HG03060 (cell line): Measurements from ENCODE around the gene DOCK7.
A peak's percentile ranks its signal among the peaks of the same experiment; 100 is the strongest.

Experiments
- ATAC-seq: cut with Tn5 transposase; IDR thresholded peaks from one replicate; pipeline ENCODE4 v1.9.1; 2021; ENCODE audit warnings: low read depth, moderate number of reproducible peaks; ENCODE audit not compliant: unreplicated experiment

DOCK7 gene

DNA sequence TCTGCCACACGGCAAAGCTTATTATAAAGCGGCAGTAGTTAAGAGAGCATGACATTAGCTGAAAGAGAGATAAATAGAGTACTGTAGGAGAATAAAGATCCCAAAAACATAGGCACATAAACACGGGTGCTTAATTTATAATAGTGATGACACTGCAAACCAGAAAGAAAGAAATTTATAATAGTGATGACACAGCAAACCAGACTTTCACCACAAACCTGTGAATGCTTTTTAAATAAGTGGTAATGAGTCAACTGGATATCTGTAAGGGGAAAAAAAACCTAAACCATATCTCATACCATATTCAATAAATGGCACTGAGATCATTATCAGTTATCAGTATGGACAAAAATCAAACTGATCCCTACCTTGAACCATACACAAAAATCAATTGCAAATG is 225.8 kb downstream of the DOCK7 start:
- ATAC-seq, result no peak

DNA sequence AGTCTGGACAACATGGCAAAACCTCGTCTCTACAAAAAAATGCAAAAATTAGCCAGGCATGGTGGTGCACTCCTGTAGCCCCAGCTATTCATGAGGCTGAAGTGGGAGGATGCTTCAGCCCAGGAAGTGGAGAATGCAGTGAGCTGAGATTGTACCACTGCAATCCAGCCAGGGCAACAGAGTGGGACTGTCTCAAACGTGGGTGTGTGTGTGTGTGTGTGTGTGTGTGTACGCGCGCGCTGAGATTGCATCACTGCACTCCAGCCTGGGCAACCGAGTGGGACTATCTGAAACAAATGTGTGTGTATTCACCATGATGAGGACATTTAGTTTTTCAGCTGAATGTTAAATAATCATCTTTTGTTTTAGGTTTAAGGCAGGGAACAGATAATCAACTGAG is 230.2 kb downstream of the DOCK7 start:
- no peak for ATAC-seq

DNA sequence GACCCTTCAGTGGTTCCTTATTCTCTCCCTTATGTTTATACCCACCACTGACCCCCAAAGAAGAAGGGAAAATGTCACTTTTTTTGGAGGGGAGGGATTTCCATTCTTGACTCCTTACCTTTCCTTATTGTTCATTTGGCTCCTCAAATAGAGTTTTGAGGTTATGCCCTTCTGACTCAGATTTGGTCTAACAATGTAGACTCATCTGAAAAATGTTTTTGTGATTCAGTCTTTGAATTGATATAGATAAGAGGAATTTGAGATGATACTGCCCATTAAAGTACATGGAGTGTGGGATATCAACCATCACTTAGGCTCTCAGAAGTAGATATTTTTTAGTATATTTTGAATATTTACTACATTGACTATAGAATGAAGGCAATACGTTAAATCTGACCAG is 235.2 kb downstream of the DOCK7 start:
- ATAC-seq, result no peak

DNA sequence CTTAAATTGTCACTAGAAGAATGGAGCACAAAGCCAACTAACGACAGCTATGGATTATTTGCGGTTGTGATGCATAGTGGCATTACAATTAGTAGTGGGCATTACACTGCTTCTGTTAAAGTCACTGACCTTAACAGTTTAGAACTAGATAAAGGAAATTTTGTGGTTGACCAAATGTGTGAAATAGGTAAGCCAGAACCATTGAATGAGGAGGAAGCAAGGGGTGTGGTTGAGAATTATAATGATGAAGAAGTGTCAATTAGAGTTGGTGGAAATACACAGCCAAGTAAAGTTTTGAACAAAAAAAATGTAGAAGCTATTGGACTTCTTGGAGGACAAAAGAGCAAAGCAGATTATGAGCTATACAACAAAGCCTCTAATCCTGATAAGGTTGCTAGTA is 237.9 kb downstream of the DOCK7 start:
- ATAC-seq, result no peak

DNA sequence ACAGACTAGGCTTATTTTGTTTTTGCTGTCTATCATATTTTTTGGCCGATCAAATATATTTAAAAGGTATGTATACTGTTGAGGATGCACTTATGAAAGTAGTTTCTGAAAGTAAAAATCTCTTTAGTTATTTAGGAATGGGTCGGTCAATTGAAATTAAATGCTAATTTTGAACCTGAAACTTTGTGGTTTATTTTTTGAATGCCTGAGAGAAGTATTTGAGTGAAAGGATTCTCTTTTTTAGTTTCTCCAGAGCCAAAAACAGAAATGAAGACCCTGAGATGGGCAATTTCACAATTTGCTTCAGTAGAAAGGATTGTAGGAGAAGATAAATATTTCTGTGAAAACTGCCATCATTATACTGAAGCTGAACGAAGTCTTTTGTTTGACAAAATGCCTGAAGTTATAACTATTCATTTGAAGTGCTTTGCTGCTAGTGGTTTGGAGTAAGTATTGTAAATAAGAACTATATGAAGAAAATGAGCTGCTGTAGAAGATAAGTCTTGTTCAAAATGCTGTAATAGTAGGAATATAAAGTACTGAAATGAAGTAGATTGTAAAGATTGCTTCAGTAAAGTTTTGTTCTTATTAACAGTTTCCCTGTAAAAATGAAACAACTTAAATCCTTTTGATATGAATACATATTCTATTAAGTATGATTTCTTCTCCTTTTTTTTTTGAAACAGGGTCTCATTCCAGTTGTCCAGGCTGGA is 239.8 kb downstream of the DOCK7 start:
- ATAC-seq, result no peak

DNA sequence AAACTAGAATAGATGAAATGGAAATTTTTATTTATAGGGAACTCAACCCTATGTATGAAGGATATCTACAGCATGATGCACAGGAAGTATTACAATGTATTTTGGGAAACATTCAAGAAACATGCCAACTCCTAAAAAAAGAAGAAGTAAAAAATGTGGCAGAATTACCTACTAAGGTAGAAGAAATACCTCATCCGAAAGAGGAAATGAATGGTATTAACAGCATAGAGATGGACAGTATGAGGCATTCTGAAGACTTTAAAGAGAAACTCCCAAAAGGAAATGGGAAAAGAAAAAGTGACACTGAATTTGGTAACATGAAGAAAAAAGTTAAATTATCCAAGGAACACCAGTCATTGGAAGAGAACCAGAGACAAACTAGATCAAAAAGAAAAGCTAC is 243.5 kb downstream of the DOCK7 start:
- no peak for ATAC-seq

DNA sequence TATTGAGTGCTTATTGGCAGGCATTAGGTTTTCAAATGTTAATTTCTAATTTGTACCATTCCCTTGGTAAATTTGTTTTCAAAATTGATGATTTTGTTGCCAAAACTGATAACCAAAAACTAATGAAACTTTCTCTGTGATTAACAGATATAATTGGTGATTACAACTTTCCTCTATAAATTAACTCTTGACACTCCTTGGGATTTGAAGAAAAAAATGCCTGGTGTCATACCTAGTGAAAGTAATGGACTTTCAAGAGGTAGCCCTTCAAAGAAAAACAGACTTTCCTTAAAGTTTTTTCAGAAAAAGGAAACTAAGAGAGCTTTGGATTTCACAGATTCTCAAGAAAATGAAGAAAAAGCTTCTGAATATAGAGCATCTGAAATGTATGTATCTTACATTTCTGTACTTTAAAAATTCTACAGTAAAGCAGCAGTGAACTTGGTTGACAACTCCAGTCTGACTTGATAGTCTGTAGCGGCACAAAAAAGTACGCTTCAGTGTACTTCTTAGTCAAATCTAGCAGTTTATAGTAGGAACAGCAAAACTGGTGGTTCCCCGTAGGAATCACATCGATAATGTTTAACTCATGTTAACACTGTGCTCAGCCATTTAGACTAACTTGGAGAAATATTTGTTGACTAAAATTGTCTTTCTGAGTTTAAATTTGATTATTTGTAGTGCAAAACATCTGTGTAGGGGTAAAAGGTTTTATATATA is 248.4 kb downstream of the DOCK7 start:
- peak; percentile 28 for ATAC-seq

DNA sequence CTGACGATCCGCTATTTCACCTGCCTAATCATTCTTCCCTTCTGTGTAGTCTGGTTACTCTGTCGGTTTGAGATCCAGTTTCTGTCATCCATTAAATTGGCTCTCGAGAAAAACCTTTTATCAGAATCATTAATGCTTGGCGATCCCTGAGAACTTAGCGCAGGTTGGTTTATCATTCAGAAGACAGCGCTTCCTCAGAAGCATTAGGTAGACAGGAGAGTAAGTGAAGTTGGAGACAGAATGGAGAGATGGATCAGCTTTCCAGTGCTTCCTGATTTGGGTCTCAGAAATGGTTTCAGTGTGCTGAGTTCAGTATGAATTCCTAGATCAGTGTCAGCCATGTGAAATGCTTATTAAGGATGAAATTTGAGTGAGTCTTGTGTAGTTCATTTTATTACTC is 250.0 kb downstream of the DOCK7 start:
- ATAC-seq, result no peak

DNA sequence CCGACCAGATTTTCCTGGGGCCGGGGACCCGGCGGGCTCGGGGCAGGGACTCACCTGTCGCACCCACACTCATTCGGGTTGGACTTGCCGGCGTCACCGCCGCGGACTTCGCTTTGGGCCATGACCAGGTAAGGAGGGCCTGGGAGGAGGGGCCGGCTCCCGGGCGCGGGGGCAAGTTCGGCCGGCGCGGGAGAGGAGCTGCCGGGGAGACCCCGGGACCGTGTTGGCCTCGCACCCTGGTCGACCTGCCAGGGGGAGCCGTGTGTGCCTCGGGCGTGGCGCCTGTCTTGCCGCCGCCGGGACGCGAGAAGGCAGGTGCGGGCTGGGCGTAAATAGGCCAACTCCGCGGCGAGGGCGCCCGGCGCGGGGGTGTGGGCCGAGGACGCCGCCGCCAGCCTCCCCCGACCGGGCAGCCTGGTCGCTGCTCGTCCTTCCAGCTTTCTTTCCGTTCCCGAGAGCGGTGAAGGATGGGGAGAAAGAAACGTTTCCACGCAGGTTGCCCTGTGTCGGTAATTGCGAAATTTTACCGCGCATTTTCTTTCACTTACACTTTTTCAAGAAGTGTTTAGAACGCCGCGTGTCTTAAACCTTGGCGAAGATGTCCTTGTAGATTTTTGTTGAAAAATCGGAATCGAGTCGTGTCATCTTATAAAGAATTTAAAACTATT is 250.8 kb downstream of the DOCK7 start:
- no peak for ATAC-seq

DNA sequence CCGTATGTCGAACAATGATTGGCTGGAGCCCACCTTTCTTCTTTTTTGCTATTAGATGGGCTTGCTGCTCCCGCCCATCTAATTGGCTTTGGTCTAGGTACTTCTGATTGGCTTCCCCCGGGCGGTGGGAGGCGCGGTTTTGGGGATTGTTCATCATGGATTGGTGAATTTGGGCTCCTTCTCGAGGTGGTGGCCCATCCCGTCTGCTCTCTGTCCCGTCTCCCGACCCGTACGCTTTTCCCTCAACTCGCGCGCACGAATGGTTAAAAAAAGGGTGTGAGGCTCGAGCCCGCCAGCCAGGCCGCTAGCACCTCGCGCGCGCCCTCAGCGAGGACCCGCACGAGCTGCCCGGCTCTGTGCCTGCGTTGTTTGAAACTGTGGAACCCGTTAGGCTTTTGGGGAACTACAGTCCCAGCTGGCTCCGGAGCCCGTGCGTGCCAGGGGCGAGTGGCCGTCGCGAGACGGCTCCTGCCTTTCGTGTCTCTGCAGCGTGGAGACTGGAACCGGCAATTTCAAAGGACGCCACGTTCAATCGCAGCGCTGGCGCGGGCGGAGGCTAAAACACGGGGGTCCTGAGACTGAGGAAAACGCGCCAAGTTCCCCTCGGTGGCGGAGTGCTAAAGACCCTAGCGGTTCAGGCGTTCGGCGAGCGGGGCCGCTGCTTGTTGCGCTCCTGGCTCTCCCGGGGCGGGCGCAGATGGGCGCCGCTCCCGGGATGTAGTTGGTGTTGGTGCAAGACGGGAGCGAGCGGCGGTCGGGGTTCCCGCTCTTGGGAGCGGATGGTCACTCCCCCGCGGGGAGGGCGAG is 251.5 kb downstream of the DOCK7 start, which contains the start of gene USP1:
Gene USP1, plus strand, starts transcription at position 584 of the 807 bp plus-strand sequence. CDS start 2,819 bp downstream, outside the sequence.
- peak; percentile 1 for ATAC-seq

DNA sequence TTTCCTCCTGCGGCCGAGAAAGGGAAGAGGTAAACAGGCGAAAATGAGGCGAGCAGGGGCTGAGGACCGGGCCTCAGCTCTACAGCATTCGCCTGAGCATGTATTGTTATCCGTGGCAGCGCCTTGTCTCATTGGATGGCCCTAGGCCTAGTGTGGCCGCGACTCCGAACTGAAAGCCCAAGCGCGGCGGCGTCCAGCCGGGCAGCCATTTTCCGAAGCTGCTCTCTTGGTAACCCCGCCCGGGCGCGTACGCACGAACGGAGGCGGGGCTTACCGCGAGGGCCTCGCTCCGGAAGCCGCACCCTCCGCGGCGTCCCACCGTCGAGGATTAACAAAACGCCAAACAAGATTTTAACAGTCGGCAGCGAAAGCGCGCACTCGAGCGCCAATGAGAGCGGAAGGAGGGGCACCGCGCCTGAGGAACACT is 252.1 kb downstream of the DOCK7 start:
- peak; percentile 76 for ATAC-seq

DNA sequence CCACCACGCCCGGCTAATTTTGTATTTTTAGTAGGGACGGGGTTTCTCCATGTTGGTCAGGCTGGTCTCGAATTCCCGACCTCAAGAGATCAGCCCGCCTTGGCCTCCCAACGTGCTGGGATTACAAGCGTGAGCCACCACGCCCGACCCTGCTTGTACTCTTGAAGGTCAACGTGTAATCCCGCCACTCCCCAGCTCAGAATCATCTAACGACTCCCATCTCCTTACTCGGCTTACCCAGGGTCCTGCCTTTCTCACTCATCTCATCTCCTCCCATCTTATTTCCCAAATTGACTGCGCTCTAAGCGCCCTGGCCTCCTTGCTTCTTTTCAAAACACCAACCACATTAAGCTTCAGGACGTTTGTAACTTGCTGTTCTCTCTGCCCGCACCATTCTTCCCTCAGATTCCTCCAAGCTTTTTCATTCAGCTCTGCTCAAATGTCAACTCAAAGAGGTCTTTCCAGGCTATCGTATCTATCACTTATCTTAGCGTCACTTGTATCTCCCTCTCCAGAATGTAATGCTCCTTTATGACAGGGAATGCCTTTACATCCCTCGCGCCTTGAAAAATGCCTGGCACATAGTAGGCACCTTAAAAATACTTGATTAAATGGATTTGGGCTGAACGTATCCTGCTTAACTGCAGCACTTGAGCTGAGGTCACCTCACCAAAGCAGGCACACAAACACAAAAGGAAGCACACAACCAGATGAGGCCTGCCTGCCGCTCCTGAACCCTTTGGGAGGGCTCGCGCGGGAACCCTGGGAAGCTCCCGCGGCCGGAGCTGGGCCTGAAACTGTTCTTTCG is 252.8 kb downstream of the DOCK7 start:
- ATAC-seq, result no peak

DNA sequence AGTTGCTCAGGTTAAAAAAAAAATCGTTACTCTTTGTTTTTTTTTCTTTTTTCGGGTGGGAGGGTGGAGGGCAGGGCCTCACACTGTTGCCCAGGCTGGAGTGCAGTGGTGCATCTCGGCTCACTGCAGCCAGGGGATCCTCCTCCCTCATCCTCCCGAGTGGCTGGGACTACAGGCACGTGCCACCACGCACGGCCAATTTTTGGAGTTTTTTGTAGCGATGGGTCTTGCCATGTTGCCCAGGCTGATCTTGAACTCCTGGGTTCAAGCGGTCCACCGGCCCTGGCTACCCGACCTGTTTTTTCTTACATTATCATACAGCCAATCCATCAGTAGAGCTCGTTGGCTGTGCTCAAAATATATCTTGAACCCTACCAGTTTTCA is 253.6 kb downstream of the DOCK7 start:
- ATAC-seq, result no peak

DNA sequence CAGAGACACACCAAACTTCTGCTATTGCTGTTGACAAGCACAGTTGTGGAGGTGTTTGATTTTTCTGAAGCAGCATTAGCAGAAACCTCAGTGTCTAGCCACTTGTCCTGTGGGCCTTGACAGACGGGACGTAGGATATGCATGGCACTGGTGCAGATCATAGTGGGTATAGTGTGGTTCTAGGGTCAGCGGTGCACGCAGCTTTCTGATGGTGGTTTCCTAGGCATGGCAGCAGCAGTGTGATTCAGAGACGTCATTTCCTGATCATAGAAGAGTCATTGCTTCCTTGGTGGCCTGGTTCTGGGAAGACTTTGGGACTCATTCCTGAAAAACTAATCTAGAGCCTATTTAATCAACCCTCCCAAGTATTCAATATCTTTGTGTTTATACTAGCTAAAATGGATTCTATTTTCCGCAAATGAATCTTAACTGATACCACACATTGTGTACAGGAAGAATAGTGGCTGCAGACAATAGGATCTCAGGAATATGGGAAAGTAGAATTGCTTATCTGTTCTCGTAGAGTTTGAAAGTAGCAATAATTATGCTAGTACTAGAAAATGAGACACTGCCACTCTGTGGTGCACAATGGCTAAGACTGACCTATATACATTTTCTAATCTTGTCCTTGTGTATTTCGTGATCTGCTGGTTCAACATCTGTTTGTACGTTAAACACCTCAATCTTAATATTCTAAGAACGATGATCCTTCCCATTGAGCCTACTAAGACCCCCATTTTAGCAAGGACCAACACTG is 254.1 kb downstream of the DOCK7 start:
- ATAC-seq, result no peak

DNA sequence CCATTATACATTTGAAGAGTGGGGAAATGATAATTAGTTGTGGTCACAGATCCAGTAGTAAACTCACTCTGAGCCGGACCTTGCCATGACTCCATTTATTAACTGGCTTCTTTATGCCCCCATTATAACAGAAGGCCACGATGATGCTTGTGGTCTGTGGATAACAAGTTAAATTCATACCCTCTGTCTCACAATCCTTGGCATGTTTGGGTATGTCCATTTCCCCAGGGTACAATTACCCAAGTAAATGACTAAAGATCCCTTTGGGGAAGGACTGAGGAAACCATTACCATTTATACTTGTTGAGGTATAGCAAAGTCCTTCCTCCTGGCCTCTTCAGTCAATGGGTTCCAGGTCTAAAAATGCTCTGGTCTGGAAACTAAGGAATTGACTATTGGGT is 258.6 kb downstream of the DOCK7 start:
- ATAC-seq, result no peak

DNA sequence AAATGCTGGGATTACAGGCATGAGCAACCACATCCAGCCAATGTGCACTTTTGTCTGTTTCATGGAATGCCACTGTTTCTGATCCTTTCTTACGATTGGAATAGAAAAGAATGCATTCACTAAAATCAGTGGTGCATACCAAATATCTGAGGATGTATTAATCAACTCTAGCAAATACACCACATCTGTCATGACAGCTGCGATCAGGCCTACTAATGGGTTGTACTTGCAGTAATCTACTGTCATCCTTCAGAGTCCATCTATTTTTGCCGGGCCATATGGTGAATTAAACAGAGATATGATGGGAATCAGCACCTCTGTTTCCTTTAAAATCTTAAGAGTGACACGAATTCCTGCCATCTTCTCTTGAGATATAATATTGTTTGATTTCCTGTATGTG is 259.8 kb downstream of the DOCK7 start:
- ATAC-seq, result no peak

DNA sequence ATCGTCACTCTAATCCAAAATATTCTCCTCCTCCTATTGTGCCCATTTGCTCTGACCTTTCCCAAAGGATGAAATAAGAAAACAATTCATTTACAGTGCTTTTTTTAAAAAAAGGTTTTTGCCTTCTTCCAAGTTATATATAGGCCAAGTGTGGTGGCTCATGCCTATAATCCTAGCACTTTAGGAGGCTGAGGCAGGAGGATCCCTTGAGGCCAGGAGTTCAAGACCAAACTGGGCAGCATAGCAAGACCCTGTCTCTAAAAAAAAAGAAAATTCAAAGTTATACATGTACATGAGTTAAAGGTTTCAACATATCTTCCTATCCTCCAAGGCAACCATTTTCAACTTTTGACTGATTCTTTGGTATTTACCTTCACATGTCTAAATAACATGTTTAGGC is 261.4 kb downstream of the DOCK7 start:
- ATAC-seq, result no peak

DNA sequence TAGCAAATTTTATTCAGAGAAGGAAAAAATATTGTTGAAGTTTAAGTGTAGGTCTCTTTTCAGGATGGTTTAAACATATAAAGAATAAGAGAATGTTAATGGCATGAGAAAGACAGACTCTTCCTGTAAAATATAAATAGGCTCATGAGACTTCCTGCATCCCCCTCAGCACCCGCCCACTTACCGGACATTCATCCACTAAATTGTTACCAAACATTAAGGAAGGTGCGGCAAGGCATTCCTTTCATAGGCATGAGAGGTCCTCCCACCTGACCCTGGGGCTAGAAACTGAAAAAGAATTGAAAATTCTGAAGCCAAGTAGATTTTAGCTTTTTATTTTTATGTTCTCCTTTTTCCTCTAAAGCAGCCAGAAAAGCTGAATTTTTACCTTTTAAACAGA is 261.9 kb downstream of the DOCK7 start:
- ATAC-seq, result no peak

DNA sequence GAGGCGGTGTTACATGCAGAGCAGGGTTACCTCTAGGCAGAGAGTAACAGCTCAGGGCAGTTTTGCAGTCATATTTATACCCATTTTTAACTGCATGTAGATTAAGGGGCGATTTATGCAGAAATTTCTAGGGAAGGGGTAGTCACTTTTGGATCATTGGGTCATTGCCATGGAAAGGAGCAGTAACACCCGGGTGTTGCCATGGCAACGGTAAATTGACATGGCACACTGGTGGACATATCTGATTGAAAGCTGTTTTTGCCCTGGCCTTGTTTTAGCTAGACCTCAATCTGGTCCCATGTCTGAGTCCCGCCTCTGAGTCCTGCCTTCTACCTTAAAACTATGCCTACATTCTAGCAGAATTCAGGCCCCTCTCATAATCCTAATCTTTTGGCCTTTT is 263.1 kb downstream of the DOCK7 start:
- ATAC-seq, result no peak
